ENCODE measurements around the gene HOXD9.
A peak's percentile ranks its signal among the peaks of the same experiment; 100 is the strongest.

Gene HOXD9

GRCh38 chr2:176111846-176112374 is 10.6 kb upstream of the HOXD9 start:
- DNase-seq: no peak

GRCh38 chr2:176112375-176113302 is 9.9 kb upstream of the HOXD9 start:
- DNase-seq: peak; percentile 44

DNA sequence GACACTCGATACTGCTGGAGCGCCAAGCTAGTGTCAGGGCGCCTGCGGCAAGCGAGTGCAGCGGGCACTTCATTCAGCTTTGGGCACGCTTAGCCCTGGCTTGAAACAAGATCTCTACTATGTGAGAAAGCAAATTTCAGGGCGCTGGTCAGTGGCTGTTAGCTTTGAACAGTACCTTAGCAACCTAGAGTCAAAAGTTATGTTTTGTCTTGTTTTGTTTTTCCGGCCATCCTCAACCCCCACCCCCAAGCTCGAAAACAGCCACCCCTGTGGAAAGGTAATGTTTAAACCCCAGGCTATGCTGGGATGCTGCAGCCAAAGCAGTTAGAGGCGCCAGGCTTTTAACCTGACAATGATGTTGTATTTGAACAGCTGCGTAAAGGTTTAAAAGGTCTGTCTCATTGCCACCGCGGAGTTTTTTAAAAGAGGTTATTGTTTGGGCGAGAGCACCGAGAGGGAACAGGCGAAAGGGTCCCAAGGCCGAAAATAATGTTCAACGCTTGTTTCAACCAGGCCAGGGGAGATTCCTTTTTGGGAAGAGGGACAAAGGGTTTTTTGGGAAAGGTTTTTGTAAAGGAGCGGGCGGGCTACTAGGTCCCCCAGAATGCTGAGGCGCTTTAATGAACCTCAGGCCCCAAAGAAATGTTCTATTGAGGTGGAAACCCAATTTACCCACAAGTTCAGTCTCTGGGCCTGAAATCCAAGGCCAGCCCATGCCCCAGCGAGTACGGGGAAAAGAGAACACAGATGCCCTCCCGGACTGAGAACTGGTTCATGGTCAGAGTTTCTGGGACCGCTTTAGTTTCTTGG is 8.2 kb upstream of the HOXD9 start:
- DNase-seq: peak; percentile 23

DNA sequence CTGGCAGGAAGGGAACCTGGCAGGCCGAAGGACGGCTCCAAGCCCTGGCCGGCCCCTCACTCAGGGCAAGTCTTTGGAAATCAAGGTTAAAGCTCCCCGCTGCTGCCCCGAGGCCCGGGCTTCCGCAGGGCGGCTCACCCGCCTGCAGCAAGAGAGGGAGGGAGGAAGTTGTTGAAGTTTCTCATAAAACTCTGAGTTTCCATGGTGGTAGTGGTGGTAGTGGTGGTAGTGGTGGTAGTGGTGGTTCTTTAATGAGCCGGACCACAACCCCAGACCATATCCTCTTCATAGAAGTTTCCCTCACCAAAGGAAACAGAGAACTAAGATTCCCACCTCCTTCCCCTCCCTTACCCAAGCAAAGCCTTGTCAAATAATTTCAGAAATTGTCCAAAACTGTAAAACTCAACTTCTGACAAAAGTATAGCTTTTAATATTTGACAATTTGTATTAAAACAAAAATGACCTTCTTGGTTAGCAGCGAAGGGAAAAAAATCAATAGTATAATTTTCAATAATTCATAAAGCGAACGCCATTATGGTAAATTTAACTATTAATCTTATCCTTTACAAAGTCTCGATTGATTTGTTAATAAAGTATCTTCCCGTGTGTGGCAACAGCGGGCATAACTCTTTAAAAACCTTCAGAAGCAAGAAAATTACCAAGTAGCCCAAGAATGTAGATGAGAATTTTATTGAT is 7.4 kb upstream of the HOXD9 start:
- DNase-seq: peak; percentile 48

- DNase-seq: peak; percentile 50
Measured at GRCh38 chr2:176115883-176116813, 6.4 kb upstream of the HOXD9 start, which contains the start of gene HOXD10. TSS of gene HOXD10 (plus strand) at chr2:176116778. CDS start at chr2:176116834, 56 bp downstream.

DNA sequence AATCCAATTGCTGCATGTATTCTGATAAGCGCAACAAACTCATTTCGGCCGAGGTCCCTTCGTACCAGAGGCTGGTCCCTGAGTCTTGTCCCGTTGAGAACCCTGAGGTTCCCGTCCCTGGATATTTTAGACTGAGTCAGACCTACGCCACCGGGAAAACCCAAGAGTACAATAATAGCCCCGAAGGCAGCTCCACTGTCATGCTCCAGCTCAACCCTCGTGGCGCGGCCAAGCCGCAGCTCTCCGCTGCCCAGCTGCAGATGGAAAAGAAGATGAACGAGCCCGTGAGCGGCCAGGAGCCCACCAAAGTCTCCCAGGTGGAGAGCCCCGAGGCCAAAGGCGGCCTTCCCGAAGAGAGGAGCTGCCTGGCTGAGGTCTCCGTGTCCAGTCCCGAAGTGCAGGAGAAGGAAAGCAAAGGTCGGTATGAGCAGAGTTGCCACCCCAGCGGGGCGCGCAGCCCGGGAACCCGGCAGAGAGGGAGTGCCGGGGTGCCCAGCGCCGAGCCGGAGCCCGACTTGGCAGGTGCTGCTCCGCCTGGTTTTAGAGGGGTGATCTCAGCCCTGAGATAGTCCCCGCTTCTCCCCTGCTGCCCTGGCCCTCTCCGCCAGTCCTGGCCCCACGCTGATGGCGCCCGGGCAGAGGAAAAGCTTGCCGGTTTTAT is 5.2 kb upstream of the HOXD9 start:
- no peak for DNase-seq

GRCh38 chr2:176117823-176118371 is 4.6 kb upstream of the HOXD9 start:
- DNase-seq: no peak

DNA sequence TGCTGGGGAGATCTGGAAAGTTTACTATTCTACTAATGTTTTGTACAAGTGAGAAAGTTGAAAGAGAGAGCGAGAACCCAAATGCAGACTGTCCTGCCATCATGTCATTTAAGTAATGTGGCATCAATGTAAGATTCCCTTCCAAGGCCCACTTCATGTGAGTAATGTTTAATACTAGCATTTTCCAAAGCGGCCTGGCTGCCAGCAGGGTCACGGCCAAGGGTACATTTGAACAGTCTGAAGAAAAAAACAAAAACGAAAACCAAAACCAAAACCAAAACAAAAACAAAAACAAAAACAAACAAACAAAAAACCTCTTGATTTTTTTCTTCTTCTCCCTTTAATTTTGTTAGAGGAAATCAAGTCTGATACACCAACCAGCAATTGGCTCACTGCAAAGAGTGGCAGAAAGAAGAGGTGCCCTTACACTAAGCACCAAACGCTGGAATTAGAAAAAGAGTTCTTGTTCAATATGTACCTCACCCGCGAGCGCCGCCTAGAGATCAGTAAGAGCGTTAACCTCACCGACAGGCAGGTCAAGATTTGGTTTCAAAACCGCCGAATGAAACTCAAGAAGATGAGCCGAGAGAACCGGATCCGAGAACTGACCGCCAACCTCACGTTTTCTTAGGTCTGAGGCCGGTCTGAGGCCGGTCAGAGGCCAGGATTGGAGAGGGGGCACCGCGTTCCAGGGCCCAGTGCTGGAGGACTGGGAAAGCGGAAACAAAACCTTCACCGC is 3.7 kb upstream of the HOXD9 start:
- DNase-seq: no peak

- no peak for DNase-seq
Measured at GRCh38 chr2:176120364-176121189, 1.9 kb upstream of the HOXD9 start.

DNA sequence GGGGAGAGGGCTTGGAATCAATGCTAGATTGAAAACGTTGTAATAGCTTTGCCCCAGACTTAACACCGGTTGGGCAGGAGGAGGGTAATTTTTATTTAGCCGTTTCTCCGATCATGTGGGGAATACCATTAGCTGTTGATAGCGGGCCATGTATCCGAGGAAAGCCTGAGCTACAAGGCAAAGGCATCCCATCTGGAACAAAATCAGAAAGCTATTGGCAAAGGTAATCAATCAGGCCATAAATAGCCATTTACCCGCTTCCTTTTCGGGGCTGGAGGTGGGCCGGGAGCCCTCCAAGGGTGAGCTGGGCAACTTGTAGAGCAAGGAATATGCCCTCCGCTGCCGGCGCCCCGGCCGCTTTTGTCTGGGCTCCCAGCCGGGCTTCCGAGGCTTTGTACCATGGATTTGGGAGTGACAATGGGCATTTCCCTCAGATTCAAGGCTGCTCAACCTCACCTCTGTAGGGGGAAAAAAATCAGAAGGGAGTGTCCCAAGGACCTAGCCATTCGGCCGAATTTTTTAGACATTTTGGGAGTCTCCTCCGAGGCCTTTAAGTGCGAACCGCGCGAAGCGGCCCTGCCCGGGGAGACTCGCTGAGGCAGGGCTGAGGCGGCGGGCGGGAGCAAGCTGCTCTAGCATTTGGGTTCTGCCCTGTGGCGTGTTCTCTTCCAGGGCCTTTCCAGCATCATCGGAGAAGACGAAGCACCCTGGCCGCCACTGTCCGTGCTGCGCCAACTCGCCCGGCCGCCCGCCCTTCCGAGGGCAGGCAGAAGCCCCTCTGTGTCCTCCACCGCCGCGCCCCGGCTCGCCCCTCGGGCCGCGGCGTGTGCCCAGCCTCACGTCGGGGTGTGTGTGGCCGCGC is 1.1 kb upstream of the HOXD9 start:
- DNase-seq: peak; percentile 43

DNA sequence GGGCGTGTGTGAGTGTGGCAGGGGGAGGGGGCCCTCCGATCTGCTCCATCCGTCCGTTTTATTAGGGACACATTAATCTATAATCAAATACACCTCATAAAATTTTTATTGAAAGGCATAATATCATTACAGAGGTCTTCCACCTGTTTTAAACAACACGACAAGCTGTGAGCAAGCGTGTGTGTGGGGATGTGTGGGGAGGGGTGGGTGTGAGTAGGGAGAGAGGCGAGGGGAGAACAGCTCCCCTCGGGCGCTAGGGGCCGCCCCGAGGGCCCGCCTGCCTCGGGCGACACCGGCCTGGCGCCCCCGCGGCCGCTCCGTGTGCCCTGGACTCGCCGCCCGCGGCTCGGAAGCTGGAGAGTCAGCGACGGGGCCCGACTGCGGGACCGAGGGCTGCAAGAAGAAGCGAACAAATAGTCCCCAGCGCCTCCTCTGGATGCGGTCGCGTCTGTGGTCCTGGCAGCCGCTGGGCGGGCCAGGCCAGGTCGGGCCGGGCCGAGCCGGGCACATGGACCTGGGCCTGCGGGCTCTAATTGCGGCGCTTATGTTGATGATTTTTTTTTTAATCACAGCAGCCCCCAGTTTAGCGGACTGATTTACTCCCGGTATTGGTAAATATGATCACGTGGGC is 352 bp upstream of the HOXD9 start:
- peak; percentile 61 for DNase-seq

GRCh38 chr2:176123411-176124109 is 1.0 kb downstream of the HOXD9 start:
- peak; percentile 56 for DNase-seq

DNA sequence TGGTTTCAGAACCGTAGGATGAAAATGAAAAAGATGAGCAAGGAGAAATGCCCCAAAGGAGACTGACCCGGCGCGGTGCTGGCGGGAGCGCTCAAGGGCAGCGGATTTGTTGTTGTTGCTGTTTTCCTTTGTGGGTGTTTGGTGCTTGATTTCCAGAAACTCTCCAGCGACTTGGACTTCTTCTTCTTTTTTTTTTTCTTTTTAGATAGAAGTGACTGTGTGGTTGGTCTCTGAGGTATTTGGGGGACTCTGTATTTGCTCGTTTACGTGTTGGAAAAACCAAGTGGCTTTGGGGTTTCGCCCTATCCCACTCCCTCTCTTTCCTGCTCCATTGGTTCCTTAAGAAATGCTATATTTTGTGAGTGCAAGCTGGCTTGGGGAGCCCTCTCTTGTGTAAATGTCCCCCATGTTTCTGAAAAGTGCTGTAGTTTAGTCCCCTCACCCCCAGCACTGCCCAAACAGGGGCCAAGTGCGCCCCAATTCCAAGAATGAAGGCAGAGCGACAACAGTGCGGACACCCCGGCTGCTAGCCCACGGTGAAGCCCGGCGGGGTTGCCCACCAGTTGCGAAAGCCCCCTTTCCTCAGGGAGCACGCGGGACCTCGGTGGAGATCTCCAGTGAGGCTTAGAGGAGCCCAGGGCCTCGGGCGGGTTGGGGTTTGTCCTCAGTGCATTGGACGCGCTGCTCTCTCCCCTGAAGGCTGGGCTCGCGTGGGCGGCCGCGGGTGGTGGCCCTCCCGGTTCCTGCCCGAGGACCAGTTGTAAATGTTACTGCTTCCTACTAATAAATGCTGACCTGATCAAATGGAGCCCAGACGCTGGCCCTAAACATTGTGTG is 1.8 kb downstream of the HOXD9 start:
- DNase-seq: peak; percentile 47

DNA sequence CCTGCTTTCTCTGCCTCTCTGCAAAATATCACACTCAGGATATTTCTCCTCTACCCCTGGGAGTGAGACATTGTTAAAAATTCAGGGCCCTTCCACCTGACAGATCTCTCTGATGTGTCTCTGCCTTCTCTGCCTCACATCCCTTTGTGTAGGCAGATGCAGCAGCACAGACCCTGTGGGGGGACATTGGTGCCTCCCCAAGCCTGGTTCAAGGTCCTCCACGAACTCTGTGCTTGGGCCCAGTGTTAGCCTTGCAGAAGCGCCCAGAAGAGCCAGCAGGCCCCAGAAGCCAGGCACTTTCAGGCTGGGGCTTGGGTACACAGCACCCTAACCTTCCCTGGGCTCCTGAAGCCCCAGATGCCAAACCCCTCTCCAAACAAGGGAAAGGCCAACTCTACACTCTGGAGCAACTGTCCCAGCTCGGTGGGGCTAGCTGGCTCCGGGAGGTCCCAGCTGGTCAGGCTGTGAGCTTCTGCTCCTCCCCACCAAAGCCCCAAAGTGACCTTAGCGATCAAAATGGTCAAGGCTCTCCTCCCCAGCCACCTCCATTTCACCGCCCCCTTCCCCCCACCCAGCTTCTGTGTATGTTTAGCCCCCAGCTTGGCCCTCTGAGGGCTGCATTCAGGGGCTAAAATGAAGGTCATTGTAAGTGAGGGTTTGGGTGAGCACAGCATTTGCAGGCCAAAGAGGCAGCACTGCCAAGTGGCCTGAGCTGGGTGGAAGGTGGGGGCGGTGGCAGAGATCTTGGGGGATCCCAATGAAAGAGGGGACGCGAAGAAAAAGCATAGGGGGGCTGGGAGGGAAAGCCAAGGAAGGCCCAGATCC is 2.6 kb downstream of the HOXD9 start:
- no peak for DNase-seq

GRCh38 chr2:176125772-176126054 is 3.2 kb downstream of the HOXD9 start:
- DNase-seq: no peak
